Transverse colon (tissue), 4 donors: Measurements from ENCODE around the gene MAGI2.

Experiments
- EP300 ChIP-seq: sonication (generic); formaldehyde crosslinking; IDR thresholded peaks from one replicate; pipeline ENCODE4 v1.6.1; 2017; ENCODE audit warnings: antibody characterized with exemption, low read depth
- POLR2A ChIP-seq: fragments of 450-650 bp; IDR thresholded peaks from one replicate; pipeline ENCODE4 v1.6.1; 2016; ENCODE audit warnings: antibody characterized with exemption, mild to moderate bottlenecking, moderate library complexity
- POLR2AphosphoS5 ChIP-seq, 3 donors: sonication (generic); formaldehyde crosslinking; IDR thresholded peaks; one replicate each; pipeline ENCODE4 v1.6.1; 2016; ENCODE audit warnings: antibody characterized with exemption in 3 of 3
- TF ChIP-seq, protein P1 (sequence below), 5 experiments: fragments of 200-600 bp in 3 of 5; fragments of 450-650 bp in 2 of 5; sonication (generic) in 3 of 5; IDR thresholded peaks; 1 replicate in 2 of 5; 2 replicates in 3 of 5; pipeline ENCODE4 v1.5.1; 2016 to 2017; ENCODE audit warnings: antibody characterized with exemption in 5 of 5, inconsistent platforms in 3 of 5, mild to moderate bottlenecking in 2 of 5, moderate library complexity in 1 of 5

DNA sequence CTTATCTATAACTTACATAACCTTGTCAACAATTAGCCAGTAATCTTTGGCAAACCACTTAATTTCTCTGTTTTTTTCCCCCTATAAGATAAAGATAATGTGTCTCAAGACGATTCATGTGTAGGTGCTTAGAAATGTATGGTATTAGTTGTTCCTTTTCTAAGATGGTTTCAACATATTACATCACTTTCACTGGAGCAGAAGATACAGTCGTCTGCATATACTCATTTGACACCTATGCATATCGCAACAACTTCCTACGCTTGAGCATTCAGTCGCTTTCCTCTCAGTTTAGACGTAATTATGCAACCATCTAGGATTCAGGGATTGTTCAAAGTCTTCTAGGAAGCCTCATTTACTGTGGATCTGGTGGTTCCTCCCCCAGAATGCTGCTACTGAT lies 1258.2 kb downstream of the MAGI2 start:
- TF ChIP-seq, protein P1, sequence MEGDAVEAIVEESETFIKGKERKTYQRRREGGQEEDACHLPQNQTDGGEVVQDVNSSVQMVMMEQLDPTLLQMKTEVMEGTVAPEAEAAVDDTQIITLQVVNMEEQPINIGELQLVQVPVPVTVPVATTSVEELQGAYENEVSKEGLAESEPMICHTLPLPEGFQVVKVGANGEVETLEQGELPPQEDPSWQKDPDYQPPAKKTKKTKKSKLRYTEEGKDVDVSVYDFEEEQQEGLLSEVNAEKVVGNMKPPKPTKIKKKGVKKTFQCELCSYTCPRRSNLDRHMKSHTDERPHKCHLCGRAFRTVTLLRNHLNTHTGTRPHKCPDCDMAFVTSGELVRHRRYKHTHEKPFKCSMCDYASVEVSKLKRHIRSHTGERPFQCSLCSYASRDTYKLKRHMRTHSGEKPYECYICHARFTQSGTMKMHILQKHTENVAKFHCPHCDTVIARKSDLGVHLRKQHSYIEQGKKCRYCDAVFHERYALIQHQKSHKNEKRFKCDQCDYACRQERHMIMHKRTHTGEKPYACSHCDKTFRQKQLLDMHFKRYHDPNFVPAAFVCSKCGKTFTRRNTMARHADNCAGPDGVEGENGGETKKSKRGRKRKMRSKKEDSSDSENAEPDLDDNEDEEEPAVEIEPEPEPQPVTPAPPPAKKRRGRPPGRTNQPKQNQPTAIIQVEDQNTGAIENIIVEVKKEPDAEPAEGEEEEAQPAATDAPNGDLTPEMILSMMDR (IDR thresholded peaks at IDR 0.05): no peak
- TF ChIP-seq POLR2A: no peak
- TF ChIP-seq POLR2AphosphoS5 (IDR thresholded peaks at IDR 0.05): no peak
- no peak for TF ChIP-seq EP300
